SK-N-MC (cell line): Measurements from ENCODE around the gene PAM16.

Experiments used
- EZH2 ChIP-seq: fragments of 200-600 bp; sonication (generic); IDR thresholded peaks from one replicate; pipeline ENCODE4 v1.6.1; 2017; ENCODE audit warnings: antibody characterized with exemption
- FOXP2 ChIP-seq: optimal IDR thresholded peaks from 2 replicates; pipeline ENCODE3; 2011; ENCODE audit warnings: mild to moderate bottlenecking, moderate library complexity; ENCODE audit not compliant: insufficient read depth; ENCODE audit errors: extremely low read length, control extremely low read depth
- POLR2AphosphoS5 ChIP-seq: IDR thresholded peaks from 2 replicates; pipeline ENCODE4 v1.6.1; 2012; ENCODE audit warnings: mild to moderate bottlenecking, low read depth, low read length, borderline replicate concordance

GRCh38 chr16:4328046-4328781, 22.9 kb downstream of the PAM16 start:
- TF ChIP-seq EZH2 (no peak), POLR2AphosphoS5 (no peak), FOXP2 (no peak)
